ENCODE measurements around the gene APPL1.
A peak's percentile ranks its signal among the peaks of the same experiment; 100 is the strongest.

Gene APPL1, protein sequence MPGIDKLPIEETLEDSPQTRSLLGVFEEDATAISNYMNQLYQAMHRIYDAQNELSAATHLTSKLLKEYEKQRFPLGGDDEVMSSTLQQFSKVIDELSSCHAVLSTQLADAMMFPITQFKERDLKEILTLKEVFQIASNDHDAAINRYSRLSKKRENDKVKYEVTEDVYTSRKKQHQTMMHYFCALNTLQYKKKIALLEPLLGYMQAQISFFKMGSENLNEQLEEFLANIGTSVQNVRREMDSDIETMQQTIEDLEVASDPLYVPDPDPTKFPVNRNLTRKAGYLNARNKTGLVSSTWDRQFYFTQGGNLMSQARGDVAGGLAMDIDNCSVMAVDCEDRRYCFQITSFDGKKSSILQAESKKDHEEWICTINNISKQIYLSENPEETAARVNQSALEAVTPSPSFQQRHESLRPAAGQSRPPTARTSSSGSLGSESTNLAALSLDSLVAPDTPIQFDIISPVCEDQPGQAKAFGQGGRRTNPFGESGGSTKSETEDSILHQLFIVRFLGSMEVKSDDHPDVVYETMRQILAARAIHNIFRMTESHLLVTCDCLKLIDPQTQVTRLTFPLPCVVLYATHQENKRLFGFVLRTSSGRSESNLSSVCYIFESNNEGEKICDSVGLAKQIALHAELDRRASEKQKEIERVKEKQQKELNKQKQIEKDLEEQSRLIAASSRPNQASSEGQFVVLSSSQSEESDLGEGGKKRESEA

DNA sequence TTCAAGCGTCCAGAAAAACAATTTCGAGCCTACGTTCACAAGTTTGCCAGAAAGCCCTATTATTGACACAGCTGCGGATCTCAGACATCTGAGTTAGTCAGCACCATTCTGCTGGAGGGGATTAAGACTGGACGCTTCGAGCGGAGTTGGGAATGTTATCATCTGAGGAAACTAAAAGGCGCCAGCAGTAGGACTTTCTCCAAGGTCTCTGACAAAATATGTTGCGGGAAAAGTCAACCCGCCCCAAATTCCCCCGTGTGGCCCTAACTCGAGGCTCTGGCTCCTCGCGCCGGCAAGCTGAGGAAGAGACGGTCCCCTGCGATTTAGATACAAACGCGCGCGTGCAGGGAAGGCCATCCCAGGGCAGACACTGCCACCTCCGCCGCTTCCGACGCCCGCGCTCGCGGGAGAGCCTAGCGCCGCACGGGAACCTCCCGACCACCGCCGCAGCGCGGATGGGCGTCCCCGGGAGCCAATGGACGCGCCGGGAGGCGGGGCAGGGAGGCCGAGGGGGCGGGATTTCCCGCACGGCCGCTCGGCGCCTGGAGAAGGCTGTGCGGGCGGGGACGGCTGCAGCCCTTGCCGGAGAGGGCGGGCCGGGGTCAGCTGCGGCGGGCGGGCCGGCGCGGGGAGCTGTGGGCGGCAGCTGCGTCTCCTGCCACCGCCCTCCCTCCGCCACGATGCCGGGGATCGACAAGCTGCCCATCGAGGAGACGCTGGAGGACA lies at the start of gene APPL1:
Gene APPL1 (plus strand): TSS at position 526 of the 726 bp plus-strand sequence. CDS start 155 bp downstream, at position 681.
- DNase-seq: peak; percentile 86

DNA sequence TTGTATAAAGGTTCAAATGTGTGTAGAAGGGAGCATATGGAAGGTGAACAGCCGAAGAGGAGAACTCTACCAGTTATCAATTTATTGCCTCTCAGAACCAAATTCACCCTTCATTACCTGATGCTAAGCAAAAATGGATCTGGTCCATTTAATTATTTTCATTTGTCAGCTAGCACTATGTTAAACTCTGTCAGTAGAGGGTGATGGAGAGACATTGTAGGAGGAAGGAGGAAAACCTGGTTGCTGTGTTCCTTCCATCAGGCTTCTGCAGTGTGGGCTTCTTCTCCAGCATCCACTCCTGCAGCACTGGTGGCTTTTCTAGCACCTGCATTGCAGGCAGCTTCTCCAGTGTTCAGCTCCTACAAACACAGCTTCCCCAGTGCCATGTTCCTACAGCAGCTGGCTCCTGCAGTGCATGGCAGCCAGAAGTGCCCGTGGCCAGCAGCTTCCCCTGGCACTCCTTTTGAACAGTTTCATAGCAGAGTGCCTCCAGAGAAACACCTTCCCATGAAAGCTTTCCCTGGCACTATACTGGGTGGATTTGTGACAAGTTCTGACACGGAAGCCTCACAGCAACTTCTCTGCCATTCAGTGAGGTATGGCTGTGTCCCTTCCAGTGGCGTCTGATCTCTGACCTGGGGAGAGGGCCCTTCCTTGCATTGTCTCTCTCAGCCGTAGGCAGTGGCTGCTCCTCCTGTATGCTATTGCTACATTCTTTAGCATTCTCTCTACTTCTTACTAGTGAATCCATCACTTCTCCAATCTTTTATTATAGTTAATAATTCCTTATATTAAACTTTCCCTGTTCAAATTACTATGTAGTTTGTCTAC lies 47.7 kb upstream of the APPL1 start:
- DNase-seq: no peak

DNA sequence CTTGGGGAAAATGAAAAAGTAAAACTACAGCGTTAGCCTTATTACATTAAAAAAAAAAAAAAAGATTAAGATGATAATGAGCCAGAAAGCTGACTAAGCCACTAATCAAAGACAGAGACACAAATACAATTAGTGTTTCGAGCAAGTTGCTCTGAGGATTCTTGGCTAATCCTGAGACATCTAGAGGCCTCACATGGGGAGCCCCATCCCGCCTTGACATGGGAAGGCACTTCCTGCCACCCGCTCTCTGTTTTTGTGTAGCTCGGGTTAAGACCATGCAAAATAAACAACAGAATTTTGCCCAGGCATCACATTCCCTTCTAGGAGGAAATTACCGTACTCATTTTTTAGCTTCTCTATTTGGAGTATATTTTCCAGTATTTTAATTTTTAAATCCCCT lies 43.0 kb upstream of the APPL1 start:
- no peak for DNase-seq

DNA sequence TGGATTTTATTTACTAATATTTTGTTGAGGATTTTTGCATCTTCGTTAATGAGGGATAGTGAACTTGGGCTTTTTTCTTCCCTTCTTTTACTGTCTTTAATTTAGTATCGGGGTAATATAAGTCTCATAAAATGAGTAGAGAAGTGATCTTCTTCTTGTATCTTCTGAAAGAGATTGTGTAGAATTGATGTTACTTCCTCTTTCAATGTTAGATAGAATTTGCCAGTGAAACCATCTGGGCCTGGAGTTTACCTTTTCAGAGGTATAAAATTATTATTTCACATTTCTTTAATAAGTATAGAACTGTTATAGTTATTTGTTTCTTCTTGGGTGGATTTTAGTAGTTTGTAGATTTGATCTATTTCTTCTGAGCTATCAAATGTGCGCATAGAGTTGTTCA lies 35.5 kb upstream of the APPL1 start:
- no peak for DNase-seq

DNA sequence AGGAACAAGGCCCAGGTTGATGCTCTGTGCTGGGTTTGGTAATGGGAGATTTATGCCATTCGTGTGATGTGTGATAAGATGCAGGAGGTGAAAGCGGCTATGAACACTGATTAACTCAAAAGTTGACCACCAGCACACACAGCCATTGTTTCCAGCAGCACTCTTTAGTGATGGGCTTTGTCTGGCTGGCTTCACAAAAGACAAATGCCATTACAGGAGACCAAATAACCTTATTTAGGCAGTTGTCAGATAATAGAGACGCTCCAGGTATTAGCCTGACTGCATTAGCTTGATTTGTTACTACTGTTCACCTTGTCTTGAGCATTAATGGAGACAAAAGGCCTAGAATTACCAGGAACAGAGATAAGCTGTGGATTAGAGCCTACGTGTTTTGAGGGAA lies 32.9 kb upstream of the APPL1 start:
- no peak for DNase-seq

DNA sequence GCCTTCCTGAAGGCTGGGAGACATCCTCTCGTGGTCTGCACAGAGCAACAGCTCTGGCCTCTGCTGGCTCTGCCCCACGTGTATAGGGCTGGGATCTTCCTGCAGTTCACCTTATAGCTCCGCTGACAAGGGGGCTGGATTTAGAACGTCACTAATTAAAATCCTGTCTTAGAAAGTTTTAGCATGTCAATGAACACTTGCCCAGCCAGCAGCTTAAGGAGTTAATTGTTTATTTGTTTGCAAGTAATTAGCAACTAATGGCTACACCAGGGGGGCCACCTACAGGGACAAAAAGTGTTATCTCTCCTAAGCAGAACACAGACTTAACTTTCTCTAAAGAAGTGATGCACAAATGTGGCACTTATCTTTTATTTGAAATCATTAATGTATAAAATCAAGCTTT lies 27.6 kb upstream of the APPL1 start, which contains the start of gene HESX1:
Gene HESX1 (minus strand): TSS at position 84 of the 403 bp plus-strand sequence. CDS start 60 bp downstream, at position 24.
- no peak for DNase-seq

DNA sequence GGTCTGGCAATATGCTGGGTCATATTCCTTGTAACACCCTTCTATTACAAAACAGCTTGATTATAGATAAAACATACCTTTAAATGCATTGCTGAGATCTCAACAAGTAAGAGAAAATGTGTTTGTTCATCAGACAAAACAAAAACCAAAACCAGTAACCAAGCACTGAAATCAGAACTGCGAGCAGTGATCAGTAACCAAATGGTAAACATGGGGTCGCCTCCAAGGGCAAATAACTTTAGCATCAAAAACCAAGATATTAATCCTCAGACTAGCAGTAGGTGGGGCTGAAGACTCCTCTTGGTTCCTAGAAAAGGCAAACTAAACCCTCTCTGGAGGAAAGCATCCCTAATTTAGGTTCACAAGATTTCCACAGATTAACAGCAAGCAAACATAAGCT lies 21.1 kb upstream of the APPL1 start:
- no peak for DNase-seq

DNA sequence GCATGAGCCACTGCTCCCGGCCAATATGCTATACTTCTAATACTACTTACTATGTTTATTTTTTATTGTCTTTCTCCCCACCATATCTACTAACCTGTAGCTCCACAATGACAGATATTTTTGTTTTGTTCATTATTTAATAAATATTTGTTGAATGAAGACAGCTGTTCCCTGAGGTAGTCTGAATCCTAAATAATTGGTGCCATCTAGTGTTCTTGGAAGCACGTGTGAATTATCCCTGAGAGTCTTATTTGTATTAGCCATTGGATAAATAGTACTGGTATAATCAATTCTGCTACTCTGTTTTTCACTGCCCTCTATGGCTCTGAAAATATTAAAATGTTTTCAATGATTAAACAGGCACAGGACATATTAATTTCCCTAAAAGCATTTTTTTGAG lies 5.6 kb upstream of the APPL1 start:
- DNase-seq: no peak

DNA sequence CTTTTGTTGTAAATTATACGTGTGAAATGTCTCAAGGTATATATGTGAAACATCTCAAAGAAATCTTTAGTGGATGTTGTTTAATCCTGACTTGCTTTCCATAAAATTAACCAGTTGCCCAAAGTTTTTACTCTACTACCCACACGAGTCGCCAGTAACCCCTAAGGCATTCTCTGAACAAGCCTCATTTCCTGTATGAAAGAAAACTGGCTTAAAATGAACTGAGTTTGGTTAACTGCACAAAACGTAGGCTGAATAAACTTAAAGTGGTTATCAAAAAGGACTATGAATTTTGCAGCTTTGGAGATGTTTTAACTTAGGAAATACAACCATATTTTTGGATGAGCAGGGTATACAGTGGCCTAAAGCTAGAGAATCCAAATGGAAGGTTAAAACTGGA lies 2.7 kb upstream of the APPL1 start:
- no peak for DNase-seq

DNA sequence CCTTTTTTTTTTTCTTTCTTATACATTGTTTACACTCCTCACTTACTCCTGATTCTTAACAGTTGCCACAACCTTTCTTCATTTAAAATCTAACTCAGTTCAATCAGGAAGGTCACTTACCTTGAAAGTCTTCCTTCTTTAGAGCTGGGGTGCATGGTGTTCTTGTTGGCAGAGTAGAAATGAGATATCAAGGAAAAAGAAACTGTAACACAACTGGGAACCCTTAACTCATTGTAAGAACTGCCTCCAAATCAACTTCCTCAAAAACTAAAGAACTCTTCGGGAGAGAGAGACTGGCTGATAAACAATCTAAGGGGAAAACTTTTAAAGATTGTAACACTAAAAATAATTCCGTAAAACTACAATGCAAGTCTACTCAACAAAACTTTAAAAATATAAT lies 1.4 kb upstream of the APPL1 start:
- no peak for DNase-seq

DNA sequence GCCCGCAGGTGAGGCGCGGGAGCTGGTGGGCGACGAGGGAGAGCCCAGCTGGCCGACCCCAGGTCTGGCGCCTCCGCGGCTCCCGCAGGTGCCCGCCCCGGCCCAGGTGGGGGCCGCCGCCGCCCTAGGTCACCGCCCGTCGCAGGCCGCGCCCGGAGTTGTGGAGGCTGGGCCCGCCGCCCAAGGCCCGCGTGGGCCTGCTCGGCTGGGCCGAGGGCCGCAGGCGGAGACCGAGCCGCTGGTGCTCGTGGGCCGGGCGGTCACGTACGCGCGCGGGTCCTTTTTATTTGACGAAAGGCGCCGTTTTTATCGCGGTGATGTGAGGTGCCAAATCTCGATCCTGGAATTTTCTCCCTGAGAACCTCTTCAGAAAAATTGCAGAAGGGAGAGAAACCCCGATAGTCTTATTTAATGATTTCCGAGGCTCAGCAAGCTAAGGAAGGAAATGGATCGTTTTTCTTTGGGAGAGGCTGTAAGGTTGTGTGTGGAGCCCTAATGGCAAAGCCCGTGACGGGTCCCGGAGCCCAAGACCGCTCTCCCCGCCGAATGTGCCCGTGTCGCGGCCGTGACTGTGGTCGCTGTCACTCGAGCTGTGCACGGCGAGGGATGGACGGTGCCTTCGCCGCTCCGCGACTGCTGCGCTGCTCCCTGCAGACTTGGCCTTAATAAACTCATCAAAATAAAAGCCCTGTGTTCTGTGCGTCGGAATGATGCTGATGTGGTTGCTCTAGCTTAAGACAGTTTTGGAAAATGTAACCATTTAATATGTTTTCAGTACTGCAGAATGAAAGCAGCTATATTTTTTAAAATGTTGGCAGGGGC lies 612 bp downstream of the APPL1 start:
- DNase-seq: peak; percentile 29

DNA sequence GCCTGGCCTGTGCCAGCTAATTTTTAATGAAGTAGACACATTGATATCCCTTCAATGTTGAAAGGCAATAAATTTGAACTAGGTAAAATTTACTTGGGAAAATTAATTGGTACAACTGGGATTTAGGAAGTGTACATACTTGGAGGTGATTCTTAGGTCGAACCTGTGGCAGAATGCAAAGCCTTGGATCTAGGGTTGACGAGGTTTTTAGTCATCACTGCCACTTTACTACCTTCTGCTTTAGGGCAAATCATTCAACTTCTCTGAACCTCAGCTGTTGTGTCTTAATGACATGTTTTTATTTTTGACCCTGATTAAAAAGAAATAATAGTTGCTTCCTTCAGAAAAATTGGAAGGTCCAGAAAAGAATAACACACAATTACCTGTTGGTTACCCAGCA lies 2.5 kb downstream of the APPL1 start:
- DNase-seq: no peak

DNA sequence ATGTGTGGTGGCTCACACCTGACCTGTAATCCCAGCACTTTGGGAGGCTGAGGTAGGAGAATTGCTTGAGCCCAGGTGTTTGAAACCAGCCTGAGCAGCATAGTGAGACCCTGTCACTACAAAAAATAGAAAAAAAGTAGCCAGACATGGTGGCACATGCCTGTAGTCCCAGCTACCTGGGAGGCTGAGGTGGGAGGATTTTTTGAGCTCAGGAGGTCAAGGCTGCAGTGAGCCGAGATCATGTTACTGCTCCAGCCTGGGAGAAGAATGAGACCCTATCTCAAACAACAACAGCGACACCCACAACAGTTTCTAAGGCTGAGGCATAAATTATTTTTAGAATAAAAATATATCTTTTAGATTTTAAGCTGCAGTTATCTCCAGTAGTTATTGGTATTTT lies 6.3 kb downstream of the APPL1 start:
- DNase-seq: no peak

DNA sequence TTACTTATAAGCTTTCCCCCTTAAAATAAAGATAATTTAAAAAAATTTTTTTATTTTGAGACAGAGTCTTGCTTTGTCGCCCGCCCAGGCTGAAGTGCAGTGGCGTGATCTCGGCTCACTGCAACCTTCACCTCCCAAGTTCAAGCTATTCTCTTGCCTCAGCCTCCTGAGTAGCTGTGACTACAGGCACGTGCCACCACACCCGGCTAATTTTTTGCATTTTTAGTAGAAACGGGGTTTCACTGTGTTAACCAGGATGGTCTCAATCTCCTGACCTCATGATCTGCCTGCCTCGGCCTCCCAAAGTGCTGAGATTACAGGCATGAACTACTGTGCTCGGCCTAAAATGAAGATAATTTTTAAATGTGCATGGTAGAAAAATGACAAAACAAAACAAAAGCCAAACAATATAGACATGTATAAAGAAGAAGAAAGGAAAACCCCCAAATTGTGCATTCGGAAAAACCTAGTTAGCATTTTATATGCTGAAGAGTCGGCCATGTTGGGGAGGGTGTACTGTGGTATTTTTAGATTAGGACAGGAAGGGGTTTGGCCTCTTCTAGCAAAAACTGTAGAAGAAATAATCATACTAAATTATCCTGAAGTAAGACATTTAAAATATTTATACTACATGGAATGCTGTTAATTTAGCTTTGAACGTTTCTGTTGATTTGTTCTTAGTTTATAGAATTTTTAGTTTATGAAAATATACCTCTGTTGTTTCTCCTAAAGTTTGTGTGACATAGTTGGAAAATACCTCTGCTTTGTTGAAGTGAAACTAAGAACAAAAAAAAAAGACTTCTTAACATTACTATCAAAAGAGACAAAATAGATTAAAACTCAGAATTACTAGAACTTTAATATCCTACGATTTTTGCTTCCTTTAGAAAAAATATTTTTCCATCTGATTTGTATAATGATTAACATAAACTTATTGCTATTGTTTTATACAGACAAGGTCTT lies 7.4 kb downstream of the APPL1 start:
- DNase-seq: no peak

DNA sequence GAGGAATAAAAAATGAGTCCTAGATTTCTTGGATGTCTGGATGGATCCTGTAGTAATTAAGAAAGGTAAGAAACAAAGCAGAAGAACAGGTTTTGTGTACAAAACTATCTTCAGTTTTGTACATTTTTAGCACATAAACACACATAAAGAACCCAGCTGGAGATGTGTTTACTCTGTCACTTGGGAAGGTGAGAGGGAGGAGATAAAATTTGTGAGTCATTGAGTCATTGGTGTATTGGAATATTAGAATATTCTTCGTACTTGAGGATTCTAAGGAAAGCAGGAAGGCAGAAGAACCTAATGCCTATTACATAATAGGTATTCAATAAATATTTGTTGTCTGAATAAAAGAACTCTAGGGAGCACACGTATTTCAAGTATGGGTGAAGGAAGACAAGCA lies 17.4 kb downstream of the APPL1 start:
- no peak for DNase-seq

DNA sequence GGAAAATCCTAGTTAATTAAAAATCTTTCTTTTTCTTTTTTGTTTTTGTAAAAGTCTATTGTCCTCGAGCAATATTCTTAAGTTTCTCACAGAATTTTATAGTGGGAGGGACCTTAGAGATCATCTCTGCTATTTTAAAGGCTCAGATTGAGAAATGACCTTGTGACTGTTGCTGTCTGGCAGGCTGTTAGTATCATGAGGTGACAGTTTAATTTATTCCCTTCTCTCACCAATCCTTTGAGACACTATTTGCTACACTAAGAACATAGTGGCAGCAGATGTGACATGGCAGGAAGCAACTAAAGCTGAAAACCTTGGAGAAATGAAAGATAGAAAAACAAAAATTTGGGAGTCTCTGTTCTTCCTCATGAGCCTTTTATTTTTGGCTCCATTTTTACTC lies 24.9 kb downstream of the APPL1 start:
- DNase-seq: no peak

DNA sequence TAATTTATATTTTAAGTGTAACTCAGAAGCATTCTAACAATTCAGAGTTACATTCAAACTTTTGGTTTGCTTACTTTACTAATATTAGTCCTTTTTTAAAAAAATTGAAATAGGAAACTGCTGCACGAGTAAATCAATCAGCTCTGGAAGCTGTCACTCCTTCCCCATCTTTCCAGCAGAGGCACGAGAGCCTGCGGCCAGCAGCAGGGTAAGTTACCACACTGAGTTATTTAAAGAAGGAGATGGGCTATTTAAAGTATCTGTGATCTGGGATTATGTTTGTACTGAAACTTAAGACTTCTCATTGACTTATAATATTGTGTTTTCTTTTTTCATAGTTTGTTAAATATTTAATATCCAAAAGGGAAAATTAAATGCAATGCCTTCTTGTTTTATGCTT lies 29.3 kb downstream of the APPL1 start:
- no peak for DNase-seq

DNA sequence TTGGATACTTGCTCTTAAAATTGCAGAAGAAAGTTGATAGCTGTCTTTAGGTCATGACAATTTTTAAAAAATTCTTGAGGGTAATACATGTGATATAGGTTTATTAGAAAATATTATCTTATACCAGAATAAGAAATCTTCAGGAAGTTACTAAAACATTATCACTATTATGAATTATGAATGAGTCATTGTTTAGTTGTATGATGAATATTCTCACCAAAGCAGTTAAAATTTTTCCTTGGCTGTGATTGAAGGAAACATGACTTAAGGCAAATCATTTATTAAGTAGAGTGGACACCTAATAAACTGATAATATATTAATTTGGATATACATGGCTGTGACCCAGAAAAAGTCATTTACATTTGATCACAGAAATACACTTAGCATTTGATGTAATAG lies 30.1 kb downstream of the APPL1 start:
- DNase-seq: no peak

DNA sequence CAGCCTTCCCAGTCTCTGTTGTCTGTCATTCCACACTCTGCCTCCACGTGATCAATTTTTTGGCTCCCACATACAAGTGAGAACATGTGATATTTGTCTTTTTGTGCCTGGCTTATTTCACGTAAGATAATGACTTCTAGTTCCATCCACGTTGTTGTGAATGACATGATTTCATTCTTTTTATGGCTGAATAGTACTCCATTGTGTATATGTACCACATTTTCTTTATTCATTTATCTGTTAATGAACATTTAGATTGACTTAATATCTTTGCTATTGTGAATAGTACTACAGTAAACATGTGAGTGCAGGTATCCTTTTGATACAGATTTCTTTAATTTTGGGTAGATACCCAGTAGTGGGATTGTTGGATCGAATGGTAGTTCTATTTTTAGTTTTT lies 33.6 kb downstream of the APPL1 start:
- DNase-seq: no peak

DNA sequence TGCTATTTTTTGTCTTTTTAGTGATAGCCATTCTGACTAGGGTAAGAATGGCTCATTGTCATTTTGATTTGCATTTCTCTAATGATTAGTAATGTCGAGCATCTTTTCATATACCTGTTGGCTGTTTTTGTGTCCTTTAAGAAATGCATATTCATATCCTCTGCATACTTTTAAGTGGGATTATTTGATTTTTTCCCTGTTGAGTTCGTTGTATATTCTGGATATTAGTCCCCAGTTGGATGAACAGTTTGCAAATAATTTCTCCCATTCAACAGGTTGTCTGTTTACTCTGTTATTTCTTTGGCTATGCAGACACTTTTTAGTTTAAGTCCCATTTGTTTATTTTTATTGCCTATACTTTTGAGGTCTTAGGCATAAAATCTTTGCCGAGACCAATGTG lies 34.4 kb downstream of the APPL1 start:
- no peak for DNase-seq

DNA sequence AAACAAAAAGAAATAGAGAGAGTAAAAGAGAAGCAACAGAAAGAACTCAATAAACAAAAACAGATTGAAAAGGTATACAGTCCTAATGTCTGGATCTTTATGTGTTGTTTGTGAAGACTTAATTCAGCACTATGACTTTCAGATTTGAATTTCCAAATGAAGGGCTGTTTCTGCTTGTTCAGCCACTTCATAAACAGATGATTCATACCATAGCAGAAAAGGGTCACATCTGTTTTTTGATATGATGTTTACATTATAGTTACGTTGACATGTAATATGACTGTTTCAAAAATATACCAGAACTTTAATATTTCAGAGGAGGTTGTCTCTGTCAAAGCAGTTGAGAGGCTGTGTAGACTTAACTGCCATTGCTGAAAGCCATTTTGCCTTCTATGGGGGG lies 40.9 kb downstream of the APPL1 start:
- no peak for DNase-seq

Measured in stimulated activated naive CD4-positive, alpha-beta T cell treated with Interleukin-2 at 50 U/mL for 16 hours (primary cell).